Pancreas (tissue), 10 donors: ENCODE measurements around the gene SNUPN. TPM values are rescaled to one million over a fixed set of nuclear protein-coding genes. Genes with fewer than 3 reads are reported as not detected.

Source experiments
- ATAC-seq, 4 donors: fragments of 200-7000 bp; cut with Tn5 transposase; one replicate each; pipeline versions ENCODE4 v1.8.0 to v1.9.1; 2020; ENCODE audit warnings: mild to moderate bottlenecking in 4 of 4, moderate library complexity in 4 of 4
- DNase-seq, 6 donors: peaks; one replicate each; pipeline ENCODE4 v3.0.0-alpha.2; 2020
- FAIRE-seq: peaks from 2 replicates; lab custom pipeline; 2012; peaks lifted over from hg19 to GRCh38; lab: Jason Lieb, UNC
- H3K27ac ChIP-seq, 4 donors: fragments of 200-600 bp; sonication (generic); 1 replicate in 3 of 4; 2 replicates in 1 of 4; pipeline versions ENCODE4 v1.5.0 to v1.8.0; 2020
- H3K27me3 ChIP-seq, 4 donors: fragments of 200-600 bp; one replicate each; pipeline ENCODE4 v1.8.0; 2021
- H3K36me3 ChIP-seq, 3 donors: fragments of 200-600 bp; sonication (generic) in 1 of 3; one replicate each; pipeline versions ENCODE4 v1.5.0 to v1.8.0; 2020 to 2021
- H3K4me1 ChIP-seq, 3 donors: fragments of 200-600 bp; one replicate each; pipeline ENCODE4 v1.8.0; 2021
- H3K4me3 ChIP-seq, 4 donors: fragments of 200-600 bp; sonication (generic) in 2 of 4; one replicate each; pipeline versions ENCODE4 v1.5.0 to v1.8.0; 2020 to 2021
- H3K9me3 ChIP-seq, 4 donors: fragments of 200-600 bp; one replicate each; pipeline ENCODE4 v1.8.0; 2021
- WGBS, 2 donors: extraction: QIAGEN DNeasy Blood & Tissue Kit; methylation state at CpG; one replicate each; pipeline ENCODE4 v1.1.7; 2013; 5-methylcytosine and 5-hydroxymethylcytosine counted together
- intact Hi-C, 3 donors: fragments of 100-400 bp; cut with DNase I; formaldehyde crosslinking; loops; one replicate each; pipeline versions ENCODE4 v1.11.1 to v1.14.2; 2022
- polyA plus RNA-seq, 2 donors: library from polyadenylated mRNA; stranded (reverse); fragments of 200-250 nt; gene quantifications; one replicate each; pipeline ENCODE4 v1.2.3, GENCODE V29; 2013
- total RNA-seq, 6 donors: library from RNA; stranded (reverse); fragmentation: NEBNext Ultra II Directional in 4 of 6; extraction: Animal tissue kit (Norgen Biotek cat#: 25700) in 4 of 6; gene quantifications; one replicate each; pipeline versions ENCODE4 v1.2.1 to v1.2.4, GENCODE V29; 2021 to 2023
- TF ChIP-seq, protein P1 (sequence below), 4 donors: fragments of 200-600 bp; sonication (generic) in 3 of 4; IDR thresholded peaks; one replicate each; pipeline versions ENCODE4 v1.5.0 to v1.8.0; 2021; ENCODE audit warnings: antibody characterized with exemption in 4 of 4
- donor health status: healthy with polysubstance abuse.
- donor health status: DM: no; HTN: no; CAD: no; lungs with moderate emphysema.
- donor health status: DM: no; HTN: no; CAD: no.
- donor health status: control.
- donor health status: control.
- donor health status: Bipolar disorder and iron deficiency.
- donor health status: DM: yes; HTN: yes; CAD: no.
- donor health status: DM: no; HTN: no; CAD: no.
- donor health status: DM: no; HTN: no; CAD: no.
- donor health status: DM: yes; HTN: yes; CAD: no.

The SNUPN gene
- total and polyA plus RNA-seq, 8 donors: 5.1 to 13.1 (median 7.9) TPM

DNA sequence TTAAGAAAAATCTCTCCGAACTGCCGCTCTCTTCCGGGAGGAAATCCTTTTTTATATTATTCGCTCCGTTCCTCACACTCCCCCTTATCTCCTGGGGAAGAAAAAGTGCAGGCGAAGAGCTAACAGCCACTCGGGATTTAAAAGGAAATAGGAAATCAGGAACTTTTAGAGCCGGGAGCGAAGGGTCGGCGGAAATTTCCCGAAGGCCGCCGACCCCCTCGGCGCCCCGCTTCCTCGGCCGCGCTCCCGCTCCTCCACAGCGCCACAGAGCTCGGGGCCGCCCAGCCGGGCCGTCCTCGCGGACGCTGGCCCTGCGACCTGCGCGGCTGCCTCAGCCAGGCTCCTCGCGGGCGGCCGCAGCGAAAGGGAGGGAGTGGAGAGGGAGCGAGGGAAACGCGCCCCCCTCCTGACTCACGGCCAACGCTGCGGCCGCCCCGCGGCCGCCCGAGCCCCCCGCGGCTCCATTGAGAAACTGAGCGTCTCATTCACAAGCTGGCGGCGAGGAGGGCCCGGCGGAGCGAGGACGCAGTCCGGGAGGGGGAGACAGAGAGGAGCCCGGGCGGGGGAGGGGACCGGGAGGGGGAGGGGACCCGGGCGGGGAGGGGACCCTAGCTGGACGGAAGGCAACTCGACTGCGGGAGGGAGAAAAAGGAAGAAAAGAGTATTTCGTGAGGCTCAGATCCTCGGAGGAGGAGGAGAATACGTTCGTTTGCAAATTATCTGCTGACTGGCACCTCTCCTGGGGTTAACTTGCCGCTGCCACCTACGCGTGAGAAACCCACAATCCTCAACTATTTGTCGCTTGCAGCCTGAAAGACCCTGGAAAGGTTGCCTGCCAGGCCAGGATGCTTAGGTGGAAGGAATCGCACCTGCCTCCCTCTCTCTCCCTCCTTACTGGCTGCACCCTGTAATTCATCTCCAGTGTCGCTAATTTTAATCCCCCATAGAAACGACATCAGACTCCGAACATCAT lies 46.3 kb downstream of the SNUPN start, which contains the start of gene PTPN9:
PTPN9 (minus strand) TSS at position 368 of the 973 bp plus-strand sequence. CDS start 539 bp downstream, outside the sequence.
- peak within 1 kb of the TSS; percentile 75 to 96 (median 94) for H3K4me3 ChIP-seq
- H3K27ac ChIP-seq: peak within 1 kb of the TSS; percentile 61 to 83 (median 78)
- no peak for FAIRE-seq
- peak; percentile 86 to 90 (median 88) for ATAC-seq
- TF ChIP-seq, protein P1, sequence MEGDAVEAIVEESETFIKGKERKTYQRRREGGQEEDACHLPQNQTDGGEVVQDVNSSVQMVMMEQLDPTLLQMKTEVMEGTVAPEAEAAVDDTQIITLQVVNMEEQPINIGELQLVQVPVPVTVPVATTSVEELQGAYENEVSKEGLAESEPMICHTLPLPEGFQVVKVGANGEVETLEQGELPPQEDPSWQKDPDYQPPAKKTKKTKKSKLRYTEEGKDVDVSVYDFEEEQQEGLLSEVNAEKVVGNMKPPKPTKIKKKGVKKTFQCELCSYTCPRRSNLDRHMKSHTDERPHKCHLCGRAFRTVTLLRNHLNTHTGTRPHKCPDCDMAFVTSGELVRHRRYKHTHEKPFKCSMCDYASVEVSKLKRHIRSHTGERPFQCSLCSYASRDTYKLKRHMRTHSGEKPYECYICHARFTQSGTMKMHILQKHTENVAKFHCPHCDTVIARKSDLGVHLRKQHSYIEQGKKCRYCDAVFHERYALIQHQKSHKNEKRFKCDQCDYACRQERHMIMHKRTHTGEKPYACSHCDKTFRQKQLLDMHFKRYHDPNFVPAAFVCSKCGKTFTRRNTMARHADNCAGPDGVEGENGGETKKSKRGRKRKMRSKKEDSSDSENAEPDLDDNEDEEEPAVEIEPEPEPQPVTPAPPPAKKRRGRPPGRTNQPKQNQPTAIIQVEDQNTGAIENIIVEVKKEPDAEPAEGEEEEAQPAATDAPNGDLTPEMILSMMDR (IDR thresholded peaks at IDR 0.05): peak in 3 of 4 donors; percentile 5 to 14 (median 10)
- H3K36me3 ChIP-seq: no peaks in the 10 kb centered on the region
- peaks cover 5 to 11% (median 9%) of the 10 kb centered on the region in 3 donors for H3K4me1 ChIP-seq
- intact Hi-C loops: no loop called here
- no peaks in the 10 kb centered on the region for H3K27me3 ChIP-seq
- WGBS, 2 donors: 1% methylated on average over 62 to 78 of the region's 78 CpGs
- peak; percentile 65 to 89 (median 74) for DNase-seq
- H3K9me3 ChIP-seq: no peaks in the 10 kb centered on the region

DNA sequence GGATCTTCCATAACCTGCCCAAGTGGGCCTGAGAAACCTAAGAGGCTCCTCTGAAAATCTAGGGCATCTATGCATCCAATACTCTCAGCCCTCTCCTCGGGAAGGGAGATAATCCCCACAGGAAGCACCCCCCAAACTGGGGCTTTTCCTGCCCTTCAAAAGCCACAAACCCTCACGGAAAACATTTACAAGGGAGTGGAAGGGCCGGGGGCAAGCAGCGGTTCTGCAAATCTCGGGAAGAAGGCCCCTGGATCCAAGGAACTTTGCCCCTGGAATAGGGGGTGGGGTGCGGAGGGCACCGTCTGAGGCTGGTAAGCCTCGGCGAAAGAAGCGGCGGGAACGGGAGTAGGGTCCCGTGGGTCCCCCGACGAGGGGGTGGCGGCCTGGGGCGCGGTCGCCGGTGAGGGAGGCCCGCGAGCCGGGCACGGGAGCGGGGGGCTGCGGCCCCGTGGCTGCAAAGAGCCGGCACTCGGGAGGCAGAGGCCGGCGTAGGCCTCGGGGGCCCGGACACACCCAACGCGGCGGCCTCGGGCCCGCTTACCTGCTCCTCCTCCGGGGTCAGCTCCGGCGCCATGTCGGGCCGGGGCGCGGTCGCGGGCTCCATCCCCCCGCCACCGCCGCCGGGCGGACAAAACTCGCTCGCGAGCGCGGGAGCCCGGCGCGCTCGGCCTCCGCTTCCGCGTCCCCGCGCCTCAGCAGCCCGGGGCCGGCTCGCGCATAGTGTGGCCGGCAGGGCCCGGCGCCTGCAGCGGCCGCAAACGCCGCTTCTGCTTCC lies 47.2 kb downstream of the SNUPN start:
- whole genome bisulfite sequencing, 2 donors: 0 to 1% methylated on average over 44 to 77 of the region's 77 CpGs

DNA sequence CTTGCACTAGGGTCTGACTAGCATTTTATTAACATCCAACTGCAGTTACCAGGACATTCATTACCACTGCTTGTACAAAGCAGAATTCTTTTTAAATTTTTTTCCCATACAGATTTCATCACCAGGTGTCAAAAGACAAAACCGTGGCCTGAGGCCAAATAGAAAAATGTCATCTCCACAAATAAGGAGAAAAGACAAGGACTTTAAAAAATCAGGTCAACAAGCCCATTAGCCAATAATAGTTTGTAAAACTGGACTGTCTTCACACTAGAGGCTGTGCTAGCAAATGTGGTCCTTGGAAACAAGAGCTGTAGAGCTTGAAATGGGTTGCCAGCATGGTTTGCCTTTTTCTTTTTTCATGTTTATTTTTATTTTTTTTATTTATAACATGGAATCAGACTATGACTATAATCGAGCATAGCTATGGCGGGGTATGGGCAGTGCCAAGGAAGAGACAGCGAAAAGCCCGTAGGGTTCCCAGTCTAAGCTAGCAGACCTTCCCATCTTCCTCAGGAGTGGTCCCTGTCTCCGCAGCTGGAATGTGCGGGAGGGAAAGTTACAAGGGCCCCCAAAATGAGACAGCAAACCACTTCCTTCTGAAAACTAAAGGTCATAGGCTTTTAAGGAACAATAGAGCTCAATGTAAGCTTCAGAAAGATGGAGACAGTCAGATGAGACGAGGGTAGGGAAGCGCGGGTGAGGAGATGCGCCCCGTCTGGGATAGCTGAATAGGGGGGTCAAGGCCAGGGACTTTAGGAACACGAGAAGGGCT lies 47.9 kb downstream of the SNUPN start:
- TF ChIP-seq, protein P1 (IDR thresholded peaks at IDR 0.05): no peak
- DNase-seq: no peak
- ATAC-seq: peak in 1 of 4 donors; percentile 2
- H3K27ac ChIP-seq: peak overlapping the region in 2 of 4 donors; percentile 78 to 83
- H3K9me3 ChIP-seq: no peaks in the 10 kb centered on the region
- no peak for FAIRE-seq
- intact Hi-C loops: no loop called here
- peak overlapping the region; percentile 75 to 96 (median 94) for H3K4me3 ChIP-seq
- peaks cover 5 to 16% (median 9%) of the 10 kb centered on the region in 3 donors for H3K4me1 ChIP-seq
- 21 to 27% methylated on average over 13 of the region's 13 CpGs for WGBS, 2 donors
- no peaks in the 10 kb centered on the region for H3K36me3 ChIP-seq
- no peaks in the 10 kb centered on the region for H3K27me3 ChIP-seq

More for the DNA sequence above, 47.2 kb downstream of the SNUPN start:
- H3K27ac ChIP-seq: peak overlapping the region; percentile 61 to 83 (median 78)
- intact Hi-C loops: no loop called here
- TF ChIP-seq, protein P1 (IDR thresholded peaks at IDR 0.05): no peak
- H3K4me1 ChIP-seq: peaks cover 5 to 11% (median 9%) of the 10 kb centered on the region in 3 donors
- H3K9me3 ChIP-seq: no peaks in the 10 kb centered on the region
- FAIRE-seq (no peak), DNase-seq (peak in 5 of 6 donors; percentile 8 to 75 (median 30)), ATAC-seq (peak; percentile 63 to 76 (median 72))
- H3K4me3 ChIP-seq: peak overlapping the region; percentile 75 to 96 (median 94)
- no peaks in the 10 kb centered on the region for H3K27me3 ChIP-seq
- no peaks in the 10 kb centered on the region for H3K36me3 ChIP-seq

DNA sequence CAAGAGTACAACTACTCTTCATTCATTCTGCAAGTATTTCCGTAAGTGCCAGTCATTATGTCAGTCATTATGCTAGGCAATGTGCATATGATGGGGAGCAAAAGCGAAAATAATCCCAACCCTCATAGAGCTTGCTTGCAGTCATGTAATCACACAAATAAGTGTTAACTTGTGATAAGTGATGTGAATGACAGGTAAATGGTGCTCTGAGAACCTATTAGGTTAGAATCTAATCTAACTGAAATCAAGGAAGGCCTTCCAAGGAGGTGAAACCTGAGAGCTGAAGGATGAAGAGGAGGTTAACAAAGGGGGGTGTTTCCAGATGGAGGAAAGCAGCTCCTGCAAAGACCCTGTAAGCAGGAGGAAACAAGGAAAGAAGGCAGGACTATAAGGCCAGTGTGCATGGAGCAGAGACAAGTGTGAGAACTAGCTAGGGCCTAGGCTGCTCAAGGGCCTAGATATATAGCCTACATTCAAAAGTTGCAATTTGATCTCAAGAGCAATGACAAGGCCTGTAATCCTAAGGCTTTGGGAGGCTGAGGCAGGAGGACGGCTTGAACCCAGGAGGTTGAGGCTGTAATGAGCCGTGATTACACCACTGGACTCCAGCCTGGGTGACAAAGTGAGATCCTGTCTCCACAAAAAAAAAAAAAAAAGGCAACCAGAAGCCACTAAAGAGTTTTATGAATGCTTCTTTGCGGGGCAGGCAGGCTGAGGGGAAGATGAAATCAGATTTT lies 51.7 kb downstream of the SNUPN start:
- Histone ChIP-seq H3K4me3 (no peak overlapping the region), H3K36me3 (no peaks in the 10 kb centered on the region), H3K27ac (no peak overlapping the region), H3K4me1 (peaks cover 5 to 16% (median 9%) of the 10 kb centered on the region in 3 donors), H3K9me3 (no peaks in the 10 kb centered on the region), H3K27me3 (no peaks in the 10 kb centered on the region)
- FAIRE-seq (no peak), DNase-seq (no peak), ATAC-seq (no peak)
- TF ChIP-seq, protein P1 (IDR thresholded peaks at IDR 0.05): no peak
- 96% methylated on average over 5 of the region's 5 CpGs for WGBS, 2 donors
- intact Hi-C loops: no loop called here
